Astrocyte (in vitro differentiated cells and primary cell): ENCODE data around the gene P3H1. TPM values are rescaled to one million over a fixed set of nuclear protein-coding genes. Genes with fewer than 3 reads are reported as not detected.

Experiments
- DNase-seq: peaks from one replicate; pipeline ENCODE4 v3.0.0-alpha.2; 2010; ENCODE audit warnings: low read depth
- FAIRE-seq: peaks from 2 replicates; lab custom pipeline; 2011; peaks lifted over from hg19 to GRCh38; lab: Jason Lieb, UNC
- H2AFZ ChIP-seq: 2 replicates; pipeline ENCODE4 v1.6.0; 2012; ENCODE audit warnings: low read depth, low read length, inconsistent platforms
- H3K27ac ChIP-seq: 2 replicates; pipeline ENCODE4 v1.5.1; 2011; ENCODE audit warnings: low read depth, low read length, inconsistent platforms
- H3K27me3 ChIP-seq: 2 replicates; pipeline ENCODE4 v1.6.0; 2011; ENCODE audit warnings: low read length, inconsistent platforms; ENCODE audit not compliant: insufficient read depth
- H3K36me3 ChIP-seq: 2 replicates; pipeline ENCODE4 v1.5.1; 2011; ENCODE audit warnings: low read length, inconsistent platforms; ENCODE audit not compliant: insufficient read depth
- H3K4me1 ChIP-seq: 2 replicates; pipeline ENCODE4 v1.5.1; 2011; ENCODE audit warnings: low read length, inconsistent platforms; ENCODE audit not compliant: insufficient read depth
- H3K4me2 ChIP-seq: 2 replicates; pipeline ENCODE4 v1.6.0; 2012; ENCODE audit warnings: low read length, inconsistent platforms
- H3K4me3 ChIP-seq: 2 replicates; pipeline ENCODE4 v1.5.1; 2011; ENCODE audit warnings: low read depth, mild to moderate bottlenecking, low read length, inconsistent platforms; ENCODE audit not compliant: insufficient read depth
- H3K79me2 ChIP-seq: 2 replicates; pipeline ENCODE4 v1.6.0; 2012; ENCODE audit warnings: mild to moderate bottlenecking, low read length, inconsistent platforms; ENCODE audit not compliant: insufficient read depth
- H3K9ac ChIP-seq: 2 replicates; pipeline ENCODE4 v1.6.0; 2012; ENCODE audit warnings: mild to moderate bottlenecking, low read length, inconsistent platforms
- H3K9me3 ChIP-seq: 2 replicates; pipeline ENCODE4 v1.5.1; 2012; ENCODE audit warnings: low read depth, mild to moderate bottlenecking, low read length, inconsistent platforms; ENCODE audit not compliant: insufficient read depth
- H4K20me1 ChIP-seq: 2 replicates; pipeline ENCODE4 v1.6.0; 2012; ENCODE audit warnings: low read length, inconsistent platforms; ENCODE audit not compliant: insufficient read depth
- H3K27ac Mint-ChIP-seq: one replicate; pipeline ENCODE4 v1.8.0; 2021; ENCODE audit warnings: mild to moderate bottlenecking, mixed read lengths; ENCODE audit not compliant: unreplicated experiment
- H3K27me3 Mint-ChIP-seq: one replicate; pipeline ENCODE4 v1.8.0; 2021; ENCODE audit warnings: low read depth, mixed read lengths; ENCODE audit not compliant: unreplicated experiment
- H3K36me3 Mint-ChIP-seq: one replicate; pipeline ENCODE4 v1.8.0; 2021; ENCODE audit warnings: low read depth, mixed read lengths; ENCODE audit not compliant: unreplicated experiment
- H3K4me1 Mint-ChIP-seq: one replicate; pipeline ENCODE4 v1.8.0; 2021; ENCODE audit warnings: low read depth, mixed read lengths; ENCODE audit not compliant: unreplicated experiment
- H3K4me3 Mint-ChIP-seq: one replicate; pipeline ENCODE4 v1.8.0; 2021; ENCODE audit warnings: mild to moderate bottlenecking, moderate library complexity, mixed read lengths; ENCODE audit not compliant: unreplicated experiment
- H3K9me3 Mint-ChIP-seq: one replicate; pipeline ENCODE4 v1.8.0; 2021; ENCODE audit warnings: mild to moderate bottlenecking, mixed read lengths; ENCODE audit not compliant: unreplicated experiment
- EZH2 ChIP-seq: IDR thresholded peaks from 2 replicates; pipeline ENCODE4 v1.6.1; 2012; ENCODE audit warnings: mild to moderate bottlenecking, low read length, inconsistent platforms; ENCODE audit not compliant: insufficient read depth
- total RNA-seq: library from RNA; stranded (reverse); gene quantifications from 2 replicates; pipeline ENCODE4 v1.2.1, GENCODE V29; 2021
- TF ChIP-seq, protein P1 (sequence below): IDR thresholded peaks from 2 replicates; pipeline ENCODE4 v1.5.1; 2011; ENCODE audit warnings: low read depth, mild to moderate bottlenecking, inconsistent platforms, low read length, moderate library complexity; ENCODE audit not compliant: insufficient read depth

Gene P3H1
- total RNA-seq, 1 donor from 2014 or later = 277 TPM

- no peaks in the 10 kb centered on the region for H3K4me1 ChIP-seq
- FAIRE-seq = no peak
- no peak overlapping the region for H3K27ac ChIP-seq
- H4K20me1 ChIP-seq = no peaks in the 10 kb centered on the region
- H3K27me3 Mint-ChIP-seq = peaks cover 16% of the 10 kb centered on the region
- no peak for DNase-seq
- no peak overlapping the region for H3K4me2 ChIP-seq
- H2AFZ ChIP-seq = no peak overlapping the region
- H3K4me3 Mint-ChIP-seq = no peak overlapping the region
- no peaks in the 10 kb centered on the region for H3K36me3 ChIP-seq
- H3K9me3 ChIP-seq = no peaks in the 10 kb centered on the region
- no peak overlapping the region for H3K27ac Mint-ChIP-seq
- no peak overlapping the region for H3K9ac ChIP-seq
- H3K36me3 Mint-ChIP-seq = no peaks in the 10 kb centered on the region
- H3K79me2 ChIP-seq = no peaks in the 10 kb centered on the region
- H3K4me1 Mint-ChIP-seq = no peaks in the 10 kb centered on the region
- no peak overlapping the region for H3K4me3 ChIP-seq
- no peaks in the 10 kb centered on the region for H3K27me3 ChIP-seq
- no peaks in the 10 kb centered on the region for H3K9me3 Mint-ChIP-seq
- TF ChIP-seq EZH2 = no peak
- TF ChIP-seq, protein P1, sequence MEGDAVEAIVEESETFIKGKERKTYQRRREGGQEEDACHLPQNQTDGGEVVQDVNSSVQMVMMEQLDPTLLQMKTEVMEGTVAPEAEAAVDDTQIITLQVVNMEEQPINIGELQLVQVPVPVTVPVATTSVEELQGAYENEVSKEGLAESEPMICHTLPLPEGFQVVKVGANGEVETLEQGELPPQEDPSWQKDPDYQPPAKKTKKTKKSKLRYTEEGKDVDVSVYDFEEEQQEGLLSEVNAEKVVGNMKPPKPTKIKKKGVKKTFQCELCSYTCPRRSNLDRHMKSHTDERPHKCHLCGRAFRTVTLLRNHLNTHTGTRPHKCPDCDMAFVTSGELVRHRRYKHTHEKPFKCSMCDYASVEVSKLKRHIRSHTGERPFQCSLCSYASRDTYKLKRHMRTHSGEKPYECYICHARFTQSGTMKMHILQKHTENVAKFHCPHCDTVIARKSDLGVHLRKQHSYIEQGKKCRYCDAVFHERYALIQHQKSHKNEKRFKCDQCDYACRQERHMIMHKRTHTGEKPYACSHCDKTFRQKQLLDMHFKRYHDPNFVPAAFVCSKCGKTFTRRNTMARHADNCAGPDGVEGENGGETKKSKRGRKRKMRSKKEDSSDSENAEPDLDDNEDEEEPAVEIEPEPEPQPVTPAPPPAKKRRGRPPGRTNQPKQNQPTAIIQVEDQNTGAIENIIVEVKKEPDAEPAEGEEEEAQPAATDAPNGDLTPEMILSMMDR = no peak
These were observed 27.0 kb upstream of the P3H1 start for GRCh38 chr1:42793824-42794223.

- Histone ChIP-seq H3K36me3 (no peaks in the 10 kb centered on the region), H3K79me2 (no peaks in the 10 kb centered on the region), H3K9ac (no peak overlapping the region), H3K4me2 (no peak overlapping the region), H2AFZ (no peak overlapping the region), H3K27ac (no peak overlapping the region), H3K4me3 (no peak overlapping the region), H3K9me3 (no peaks in the 10 kb centered on the region), H3K4me1 (peaks cover 9% of the 10 kb centered on the region), H4K20me1 (peaks cover 4% of the 10 kb centered on the region), H3K27me3 (no peaks in the 10 kb centered on the region)
- FAIRE-seq (no peak), DNase-seq (no peak)
- TF ChIP-seq, protein P1 = no peak
- TF ChIP-seq EZH2 = no peak
- no peak overlapping the region for H3K27ac Mint-ChIP-seq
- H3K27me3 Mint-ChIP-seq = peaks cover 3% of the 10 kb centered on the region
- peaks cover 4% of the 10 kb centered on the region for H3K9me3 Mint-ChIP-seq
- H3K4me3 Mint-ChIP-seq = no peak overlapping the region
- peaks cover 14% of the 10 kb centered on the region for H3K36me3 Mint-ChIP-seq
- no peaks in the 10 kb centered on the region for H3K4me1 Mint-ChIP-seq
These were observed 21.2 kb upstream of the P3H1 start for GRCh38 chr1:42788021-42788420.

DNA sequence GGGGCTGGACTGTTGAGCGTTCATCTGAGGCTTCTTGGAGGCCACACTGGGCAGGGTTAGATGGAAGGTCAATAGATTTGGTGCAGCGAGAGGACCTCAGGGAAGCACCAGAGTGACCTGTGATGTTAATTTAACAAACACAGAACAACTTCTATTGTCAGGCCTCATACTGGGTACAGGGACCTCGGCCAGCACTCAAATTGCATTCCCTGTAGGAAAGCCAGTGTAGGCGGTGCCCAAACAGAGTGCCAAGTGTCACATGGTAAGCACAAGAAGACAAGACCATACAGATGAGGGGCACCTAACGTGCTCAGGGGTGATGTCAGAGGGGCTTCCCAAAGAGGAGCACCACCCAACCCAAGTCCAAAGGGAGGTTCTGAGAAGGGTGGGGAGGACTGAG lies 19.3 kb upstream of the P3H1 start:
- Histone ChIP-seq H3K9ac (no peak overlapping the region), H3K27me3 (no peaks in the 10 kb centered on the region), H4K20me1 (peaks cover 4% of the 10 kb centered on the region), H3K4me2 (no peak overlapping the region), H3K4me1 (peaks cover 9% of the 10 kb centered on the region), H3K4me3 (no peak overlapping the region), H3K9me3 (no peaks in the 10 kb centered on the region), H3K79me2 (no peaks in the 10 kb centered on the region), H3K27ac (no peak overlapping the region), H3K36me3 (no peaks in the 10 kb centered on the region), H2AFZ (no peak overlapping the region)
- TF ChIP-seq, protein P1 = no peak
- no peak for TF ChIP-seq EZH2
- Mint-ChIP-seq H3K4me1 (no peaks in the 10 kb centered on the region), H3K27ac (no peak overlapping the region), H3K9me3 (peaks cover 4% of the 10 kb centered on the region), H3K36me3 (peaks cover 18% of the 10 kb centered on the region), H3K27me3 (peaks cover 3% of the 10 kb centered on the region), H3K4me3 (no peak overlapping the region)
- DNase-seq = no peak
- no peak for FAIRE-seq
